Stomach smooth muscle (tissue), 2 donors: ENCODE measurements around the gene S100Z.

Experiments used
- H3K27ac ChIP-seq: one replicate; pipeline ENCODE4 v1.7.0; 2013; ENCODE audit warnings: mild to moderate bottlenecking, low read length, inconsistent platforms
- H3K27me3 ChIP-seq, 2 donors: one replicate each; pipeline ENCODE4 v1.7.0; 2013; ENCODE audit warnings: low read length in 2 of 2; ENCODE audit not compliant: insufficient read depth in 2 of 2, control insufficient read depth in 1 of 2
- H3K36me3 ChIP-seq, 2 donors: one replicate each; pipeline ENCODE4 v1.7.0; 2013; ENCODE audit warnings: low read length in 2 of 2; ENCODE audit not compliant: control insufficient read depth in 2 of 2, insufficient read depth in 2 of 2
- H3K4me1 ChIP-seq: one replicate; pipeline ENCODE4 v1.7.0; 2013; ENCODE audit warnings: low read length; ENCODE audit not compliant: control insufficient read depth, insufficient read depth
- H3K4me3 ChIP-seq, 2 donors: one replicate each; pipeline ENCODE4 v1.7.0; 2013; ENCODE audit warnings: low read length in 2 of 2
- H3K9ac ChIP-seq, 2 donors: one replicate each; pipeline ENCODE4 v1.7.0; 2013; ENCODE audit warnings: low read length in 2 of 2, mild to moderate bottlenecking in 1 of 2
- H3K9me3 ChIP-seq, 2 donors: one replicate each; pipeline ENCODE4 v1.7.0; 2013; ENCODE audit warnings: low read length in 2 of 2; ENCODE audit not compliant: control insufficient read depth in 2 of 2
- donor health status: healthy.
- donor health status: Pancreatic carcinoma.

Gene S100Z

DNA sequence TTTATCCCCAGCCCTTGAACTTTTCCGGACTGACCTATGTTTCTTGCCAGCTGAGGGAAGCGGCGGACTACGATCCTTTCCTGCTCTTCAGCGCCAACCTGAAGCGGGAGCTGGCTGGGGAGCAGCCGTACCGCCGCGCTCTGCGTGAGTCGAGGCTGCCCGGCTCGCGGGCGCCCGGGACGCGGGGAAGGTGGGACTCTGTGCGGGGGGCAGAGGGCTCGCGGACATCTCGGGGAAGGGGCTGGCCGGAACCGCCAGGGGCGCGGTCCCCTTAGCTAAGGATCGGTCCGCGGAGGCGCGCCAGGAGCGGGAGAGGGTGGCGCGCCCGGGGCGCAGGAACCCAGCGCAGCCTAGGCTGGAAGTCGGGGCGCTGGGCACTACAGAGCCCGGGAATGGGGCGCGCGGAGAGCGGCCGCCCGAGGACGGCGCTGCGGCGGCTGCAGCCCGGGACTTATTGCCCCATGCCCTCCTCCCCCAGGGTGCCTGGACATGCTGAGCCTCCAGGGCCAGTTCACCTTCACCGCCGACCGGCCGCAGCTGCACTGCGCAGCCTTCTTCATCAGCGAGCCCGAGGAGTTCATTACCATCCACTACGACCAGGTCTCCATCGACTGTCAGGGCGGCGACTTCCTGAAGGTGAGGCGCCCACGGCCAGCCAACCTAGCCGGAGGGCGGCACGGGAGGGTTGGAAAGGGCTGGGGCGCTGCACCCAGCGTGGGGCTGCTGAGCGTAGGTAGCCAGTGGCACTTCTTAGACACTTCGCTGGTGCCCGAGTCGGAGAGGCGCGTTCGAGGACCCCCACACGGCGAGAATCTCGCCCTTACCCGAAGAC is 104.0 kb downstream of the S100Z start:
- Histone ChIP-seq H3K9ac (no peak overlapping the region), H3K27me3 (peaks cover 6 to 18% of the 10 kb centered on the region in 2 donors), H3K4me1 (no peaks in the 10 kb centered on the region), H3K27ac (no peak overlapping the region), H3K4me3 (peak overlapping the region in 1 of 2 donors; percentile 55), H3K36me3 (no peaks in the 10 kb centered on the region), H3K9me3 (no peaks in the 10 kb centered on the region)

GRCh38 chr5:76954383-76954763 is 104.6 kb downstream of the S100Z start:
- Histone ChIP-seq H3K4me3 (peak overlapping the region in 1 of 2 donors; percentile 55), H3K9ac (no peak overlapping the region), H3K9me3 (no peaks in the 10 kb centered on the region), H3K27me3 (peaks cover 6 to 18% of the 10 kb centered on the region in 2 donors), H3K4me1 (no peaks in the 10 kb centered on the region), H3K36me3 (no peaks in the 10 kb centered on the region), H3K27ac (no peak overlapping the region)

DNA sequence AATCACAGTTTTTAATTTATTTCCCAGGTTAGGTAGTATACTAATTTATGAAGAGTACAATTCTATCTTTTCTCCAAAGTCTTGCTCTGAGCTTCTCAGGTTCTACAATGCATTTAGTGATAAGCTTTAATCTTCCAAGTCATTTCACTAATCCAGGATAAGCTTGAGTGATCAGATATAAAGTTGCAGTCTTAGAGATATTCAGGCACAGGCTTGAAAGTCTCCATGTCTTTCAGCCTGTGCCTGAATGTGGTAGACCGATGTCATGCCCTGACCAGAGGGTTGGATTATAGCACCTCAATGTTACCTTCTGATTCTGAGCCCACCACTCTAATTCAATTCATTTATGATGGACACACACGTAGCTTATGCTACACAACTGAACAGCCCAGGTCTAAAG is 106.2 kb downstream of the S100Z start:
- Histone ChIP-seq H3K27ac (no peak overlapping the region), H3K4me3 (no peak overlapping the region), H3K9ac (no peak overlapping the region), H3K4me1 (no peaks in the 10 kb centered on the region), H3K36me3 (no peaks in the 10 kb centered on the region), H3K27me3 (peaks cover 6 to 18% of the 10 kb centered on the region in 2 donors), H3K9me3 (no peaks in the 10 kb centered on the region)

DNA sequence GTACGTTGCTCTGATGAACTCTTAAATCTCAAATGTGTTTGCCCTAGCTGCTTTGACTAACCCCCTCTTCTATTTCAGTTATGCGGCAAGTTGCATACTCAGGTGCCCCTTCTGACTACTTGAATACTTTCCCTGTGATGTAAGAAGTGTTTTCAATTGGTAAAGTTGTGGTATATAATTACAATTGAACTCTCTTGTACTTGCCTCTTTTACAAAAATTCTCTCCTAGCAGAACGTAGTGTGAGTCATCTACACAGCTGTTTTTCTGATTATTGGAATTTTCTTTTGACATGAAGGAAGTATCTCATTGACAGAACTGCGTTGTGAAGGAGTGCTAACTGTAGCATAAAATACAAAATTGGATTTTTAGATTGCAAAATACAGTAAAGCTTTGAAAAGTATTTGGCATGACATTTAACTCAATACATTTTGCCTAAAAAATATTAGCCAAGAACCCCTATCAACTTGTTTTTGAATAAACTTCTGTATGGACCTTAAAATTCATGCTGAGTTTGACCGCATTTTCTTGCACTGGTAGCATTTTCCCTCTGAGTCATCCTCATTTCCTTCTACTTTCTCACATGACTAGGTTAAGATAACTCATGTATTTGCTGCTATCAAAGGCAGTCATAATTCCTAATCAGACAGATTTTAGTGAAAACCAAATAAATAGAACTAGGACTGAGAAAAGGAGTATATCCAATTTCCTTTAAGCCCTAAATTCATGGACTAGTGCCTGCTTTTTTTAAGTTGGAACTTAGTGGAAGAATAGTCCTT is 109.4 kb downstream of the S100Z start:
- H3K27me3 ChIP-seq = peaks cover 3 to 6% of the 10 kb centered on the region in 2 donors
- H3K9me3 ChIP-seq = no peaks in the 10 kb centered on the region
- no peaks in the 10 kb centered on the region for H3K36me3 ChIP-seq
- H3K4me1 ChIP-seq = no peaks in the 10 kb centered on the region
- no peak overlapping the region for H3K27ac ChIP-seq
- H3K9ac ChIP-seq = no peak overlapping the region
- H3K4me3 ChIP-seq = no peak overlapping the region

DNA sequence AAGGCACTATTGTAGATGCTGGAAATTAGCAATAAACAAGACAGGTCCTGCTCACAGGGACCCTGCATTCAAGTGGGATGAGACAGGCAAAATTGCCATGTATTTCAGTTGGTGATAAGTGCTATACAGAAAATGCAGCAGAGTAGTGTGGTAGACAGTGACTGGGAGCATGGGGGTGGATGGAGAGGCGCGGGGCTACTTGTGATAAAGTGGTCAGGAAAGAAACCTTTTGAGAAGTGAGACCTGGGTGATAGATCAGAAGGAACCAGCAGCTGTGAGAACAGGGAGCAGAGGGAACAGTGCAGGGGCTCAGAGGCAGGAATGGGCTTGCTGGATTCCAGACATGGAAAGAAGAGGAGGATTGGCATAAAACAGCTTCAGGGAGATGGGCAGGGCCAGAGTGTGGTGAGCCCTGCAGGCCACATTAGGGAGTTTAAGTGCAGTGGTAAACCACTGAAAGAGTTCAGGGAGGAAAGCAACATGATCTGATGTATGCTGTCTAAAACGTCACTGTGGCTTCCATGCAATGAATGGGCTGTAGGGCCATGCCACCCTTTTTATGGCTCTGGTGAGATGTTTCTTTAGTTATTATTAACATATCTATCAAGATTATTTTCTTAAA is 110.3 kb downstream of the S100Z start:
- Histone ChIP-seq H3K27me3 (peaks cover 0 to 1% of the 10 kb centered on the region in 2 donors), H3K4me1 (no peaks in the 10 kb centered on the region), H3K36me3 (no peaks in the 10 kb centered on the region), H3K27ac (no peak overlapping the region), H3K4me3 (no peak overlapping the region), H3K9ac (no peak overlapping the region), H3K9me3 (no peaks in the 10 kb centered on the region)

GRCh38 chr5:76964060-76964459 is 114.2 kb downstream of the S100Z start:
- no peak overlapping the region for H3K4me3 ChIP-seq
- H3K9me3 ChIP-seq = no peaks in the 10 kb centered on the region
- H3K27ac ChIP-seq = no peak overlapping the region
- no peaks in the 10 kb centered on the region for H3K4me1 ChIP-seq
- no peak overlapping the region for H3K9ac ChIP-seq
- H3K36me3 ChIP-seq = no peaks in the 10 kb centered on the region
- H3K27me3 ChIP-seq = peaks cover 0 to 3% of the 10 kb centered on the region in 2 donors
